Adrenal gland (tissue), 5 donors: ENCODE measurements around the gene NXPE4.
"Not testable (repeated sequence)": the region's sequence is repeated elsewhere in the genome, so short reads cannot be mapped to it uniquely, and the experiment has no call there.

Experiments used
- POLR2A ChIP-seq, 2 donors: fragments of 450-650 bp; IDR thresholded peaks; one replicate each; pipeline ENCODE4 v1.6.1; 2017; ENCODE audit warnings: antibody characterized with exemption in 2 of 2, mild to moderate bottlenecking in 2 of 2, moderate library complexity in 1 of 2
- TF ChIP-seq, protein P1 (sequence below), 6 experiments: fragments of 450-650 bp in 4 of 6; fragments of 200-600 bp in 2 of 6; sonication (generic) in 1 of 6; IDR thresholded peaks; 1 replicate in 5 of 6; 2 replicates in 1 of 6; pipeline versions ENCODE4 v1.5.1 to v1.8.0; 2016 to 2021; ENCODE audit warnings: antibody characterized with exemption in 6 of 6, mild to moderate bottlenecking in 2 of 6, moderate library complexity in 1 of 6
- donor health status: DM: no; HTN: no; CAD: no.

- TF ChIP-seq, protein P1, sequence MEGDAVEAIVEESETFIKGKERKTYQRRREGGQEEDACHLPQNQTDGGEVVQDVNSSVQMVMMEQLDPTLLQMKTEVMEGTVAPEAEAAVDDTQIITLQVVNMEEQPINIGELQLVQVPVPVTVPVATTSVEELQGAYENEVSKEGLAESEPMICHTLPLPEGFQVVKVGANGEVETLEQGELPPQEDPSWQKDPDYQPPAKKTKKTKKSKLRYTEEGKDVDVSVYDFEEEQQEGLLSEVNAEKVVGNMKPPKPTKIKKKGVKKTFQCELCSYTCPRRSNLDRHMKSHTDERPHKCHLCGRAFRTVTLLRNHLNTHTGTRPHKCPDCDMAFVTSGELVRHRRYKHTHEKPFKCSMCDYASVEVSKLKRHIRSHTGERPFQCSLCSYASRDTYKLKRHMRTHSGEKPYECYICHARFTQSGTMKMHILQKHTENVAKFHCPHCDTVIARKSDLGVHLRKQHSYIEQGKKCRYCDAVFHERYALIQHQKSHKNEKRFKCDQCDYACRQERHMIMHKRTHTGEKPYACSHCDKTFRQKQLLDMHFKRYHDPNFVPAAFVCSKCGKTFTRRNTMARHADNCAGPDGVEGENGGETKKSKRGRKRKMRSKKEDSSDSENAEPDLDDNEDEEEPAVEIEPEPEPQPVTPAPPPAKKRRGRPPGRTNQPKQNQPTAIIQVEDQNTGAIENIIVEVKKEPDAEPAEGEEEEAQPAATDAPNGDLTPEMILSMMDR (IDR thresholded peaks at IDR 0.05) = not testable (repeated sequence)
- not testable (repeated sequence) for TF ChIP-seq POLR2A (IDR thresholded peaks at IDR 0.05)
Measured at GRCh38 chr11:114612199-114612598, 16.6 kb upstream of the NXPE4 start.
